A673 (cell line): ENCODE results near the gene SCN2A.

Experiments used
- CTCF ChIP-seq: fragments of 300-800, 200-600 bp; sonication (generic); conservative IDR thresholded peaks from 2 replicates; pipeline ENCODE4 v1.5.1; 2017; ENCODE audit warnings: low read depth, mild to moderate bottlenecking, antibody characterized with exemption, low read length, moderate library complexity, mixed read lengths
- EZH2 ChIP-seq: fragments of 200-600 bp; sonication (generic); IDR thresholded peaks from 2 replicates; pipeline ENCODE4 v1.6.1; 2017; ENCODE audit warnings: borderline replicate concordance, low read depth, mild to moderate bottlenecking, mixed read lengths, antibody characterized with exemption, low read length; ENCODE audit not compliant: poor library complexity, severe bottlenecking

GRCh38 chr2:165440367-165440766, 201.2 kb downstream of the SCN2A start:
- no peak for TF ChIP-seq CTCF
- no peak for TF ChIP-seq EZH2
